Panc1 (cell line): ENCODE measurements around the gene CAD. TPM values are rescaled to one million over a fixed set of nuclear protein-coding genes. Genes with fewer than 3 reads are reported as not detected.

Source experiments
- ATAC-seq: fragments of 200-7000 bp; cut with Tn5 transposase; 2 replicates; pipeline ENCODE4 v1.9.1; 2020; ENCODE audit warnings: mild to moderate bottlenecking, moderate library complexity
- BruUV-seq: library from RNA; stranded (reverse); fragments of 400-500 nt; replicated peaks from 2 replicates; lab custom pipeline; 2021; lab: Mats Ljungman, UMichigan
- CTCF ChIA-PET: fragments of 300-600 bp; sonication (Branson Sonifier 250); formaldehyde crosslinking; loops from one replicate; lab custom pipeline; 2022; ENCODE audit warnings: antibody characterized with exemption; lab: Charles Lee
- POLR2A ChIA-PET: fragments of 300-600 bp; sonication (Branson Sonifier 250); formaldehyde crosslinking; loops from one replicate; lab custom pipeline; 2022; ENCODE audit warnings: antibody characterized with exemption; lab: Charles Lee
- DNase-seq: peaks from one replicate; pipeline ENCODE4 v3.0.0-alpha.2; 2010; ENCODE audit warnings: low read depth, low spot score
- H3K27ac ChIP-seq: 2 replicates; pipeline ENCODE4 v1.5.1; 2011; ENCODE audit warnings: mild to moderate bottlenecking, low read length, inconsistent platforms
- H3K27me3 ChIP-seq: fragments of 200-500 bp; sonication (Bioruptor generic); 2 replicates; pipeline ENCODE4 v1.6.0; 2014; ENCODE audit warnings: low read length, inconsistent platforms; ENCODE audit not compliant: control insufficient read depth, insufficient read depth
- H3K36me3 ChIP-seq: fragments of 200-500 bp; sonication (Bioruptor generic); 2 replicates; pipeline ENCODE4 v1.5.1; 2014; ENCODE audit warnings: inconsistent platforms, mild to moderate bottlenecking, low read length, moderate library complexity; ENCODE audit not compliant: control insufficient read depth, insufficient read depth
- H3K4me1 ChIP-seq: 2 replicates; pipeline ENCODE4 v1.5.1; 2011; ENCODE audit warnings: inconsistent platforms, mild to moderate bottlenecking, low read length, moderate library complexity; ENCODE audit not compliant: control insufficient read depth, insufficient read depth
- H3K4me3 ChIP-seq, 2 experiments: 2 replicates each; pipeline ENCODE4 v1.5.1; 2011 to 2012; ENCODE audit warnings: low read depth in 2 of 2, low read length in 2 of 2, mild to moderate bottlenecking in 2 of 2, inconsistent platforms in 1 of 2, moderate library complexity in 1 of 2
- H3K9me3 ChIP-seq: fragments of 200-500 bp; sonication (Bioruptor generic); 2 replicates; pipeline ENCODE4 v1.5.1; 2014; ENCODE audit warnings: low read depth, mild to moderate bottlenecking, inconsistent platforms, low read length, moderate library complexity; ENCODE audit not compliant: control insufficient read depth, insufficient read depth
- CTCF ChIP-seq: fragments of 450-650 bp; IDR thresholded peaks from 2 replicates; pipeline ENCODE4 v1.5.1; 2017; ENCODE audit warnings: mild to moderate bottlenecking
- POLR2AphosphoS5 ChIP-seq: IDR thresholded peaks from 2 replicates; pipeline ENCODE4 v1.6.1; 2012; ENCODE audit warnings: mild to moderate bottlenecking, low read depth, low read length, moderate library complexity
- REST ChIP-seq, 2 experiments: IDR thresholded peaks; 2 replicates each; pipeline ENCODE4 v1.6.1; 2011 to 2012; ENCODE audit warnings: low read depth in 2 of 2, control low read depth in 1 of 2, low read length in 1 of 2, mild to moderate bottlenecking in 1 of 2, moderate library complexity in 1 of 2; ENCODE audit not compliant: insufficient read depth in 1 of 2
- SIN3A ChIP-seq: IDR thresholded peaks from 2 replicates; pipeline ENCODE4 v1.6.1; 2012; ENCODE audit warnings: low read depth, mild to moderate bottlenecking, low read length, moderate library complexity, borderline replicate concordance; ENCODE audit not compliant: insufficient read depth
- TCF7L2 ChIP-seq: IDR thresholded peaks from 2 replicates; pipeline ENCODE4 v1.6.1; 2011; ENCODE audit warnings: mild to moderate bottlenecking, low read depth, low read length, inconsistent platforms
- in situ Hi-C: cut with HindIII; loops from 2 replicates; pipeline ENCODE4 v1.10.0; 2016; ENCODE audit warnings: low sequenced_read_pairs, low pct_unique_long_range_greater_than_20kb
- intact Hi-C: fragments of 100-400 bp; cut with micrococcal nuclease; formaldehyde crosslinking; loops from one replicate; pipeline ENCODE4 v1.10.0; 2022; ENCODE audit not compliant: unreplicated experiment
- total RNA-seq: library from RNA; stranded (reverse); gene quantifications from one replicate; pipeline ENCODE4 v1.2.1, GENCODE V29; 2021; ENCODE audit not compliant: unreplicated experiment

CAD gene
- total RNA-seq, 1 experiment from 2014 or later: 76.7 TPM

- Histone ChIP-seq H3K27me3 (no peaks in the 10 kb centered on the region), H3K36me3 (no peaks in the 10 kb centered on the region; the same call in 1 of the 2 replicates), H3K9me3 (no peaks in the 10 kb centered on the region), H3K27ac (no peak overlapping the region), H3K4me1 (no peaks in the 10 kb centered on the region), H3K4me3 (no peak overlapping the region)
- in situ Hi-C loops: no loop called here
- ATAC-seq (no peak), DNase-seq (no peak)
- ChIA-PET CTCF (interaction anchor here (0.7 kb wide), 1 partner anchor 112 kb away, joined by 3 read pairs; the partner anchor contains the start of gene KHK), POLR2A (no interaction called here)
- TF ChIP-seq SIN3A: no peak
- no peak for TF ChIP-seq TCF7L2
- no peak for TF ChIP-seq POLR2AphosphoS5
- TF ChIP-seq REST (IDR thresholded peaks at IDR 0.05; ENCODE audit: insufficient read depth in 1 of 2, low read depth in 2 of 2, low read length in 1 of 2): no peak
- BruUV-seq: no TSS peak
- intact Hi-C loops: no loop called here
Measured at GRCh38 chr2:27198627-27199026, 18.5 kb upstream of the CAD start.

GRCh38 chr2:27199241-27199640 is 17.9 kb upstream of the CAD start:
- ChIA-PET CTCF (interaction anchor here (0.6 to 0.7 kb wide), 2 partner anchors 66 to 112 kb away, joined by 3 read pairs; partner anchors contain the start of gene KHK), POLR2A (no interaction called here)
- H3K4me1 ChIP-seq: no peaks in the 10 kb centered on the region
- ATAC-seq: no peak
- DNase-seq: no peak
- intact Hi-C loops (no loop called here), in situ Hi-C loops (no loop called here)
- TF ChIP-seq CTCF: no peak
- no peak for TF ChIP-seq POLR2AphosphoS5
- no peak for TF ChIP-seq REST (IDR thresholded peaks at IDR 0.05; ENCODE audit: insufficient read depth in 1 of 2, low read depth in 2 of 2, low read length in 1 of 2)
- H3K27ac ChIP-seq: no peak overlapping the region
- no peaks in the 10 kb centered on the region for H3K27me3 ChIP-seq
- no peak overlapping the region for H3K4me3 ChIP-seq
- BruUV-seq: no TSS peak
- no peaks in the 10 kb centered on the region; the same call in 1 of the 2 replicates for H3K36me3 ChIP-seq
- H3K9me3 ChIP-seq: no peaks in the 10 kb centered on the region
